ENCODE results near the gene IQCB1.

Gene IQCB1

GRCh38 chr3:121740896-121741295, 94.0 kb downstream of the IQCB1 start:
- no peak for DNase-seq

- no peak for DNase-seq
Measured at GRCh38 chr3:121739902-121740301, 95.0 kb downstream of the IQCB1 start.

GRCh38 chr3:121737644-121738043, 97.2 kb downstream of the IQCB1 start:
- DNase-seq, result no peak

GRCh38 chr3:121736112-121736511, 98.7 kb downstream of the IQCB1 start:
- DNase-seq, result no peak

GRCh38 chr3:121735047-121735696, 99.7 kb downstream of the IQCB1 start:
- no peak for DNase-seq

GRCh38 chr3:121730940-121731687, 103.7 kb downstream of the IQCB1 start:
- no peak for DNase-seq

- DNase-seq, result no peak
Measured at GRCh38 chr3:121724130-121724529, 110.7 kb downstream of the IQCB1 start.

DNA sequence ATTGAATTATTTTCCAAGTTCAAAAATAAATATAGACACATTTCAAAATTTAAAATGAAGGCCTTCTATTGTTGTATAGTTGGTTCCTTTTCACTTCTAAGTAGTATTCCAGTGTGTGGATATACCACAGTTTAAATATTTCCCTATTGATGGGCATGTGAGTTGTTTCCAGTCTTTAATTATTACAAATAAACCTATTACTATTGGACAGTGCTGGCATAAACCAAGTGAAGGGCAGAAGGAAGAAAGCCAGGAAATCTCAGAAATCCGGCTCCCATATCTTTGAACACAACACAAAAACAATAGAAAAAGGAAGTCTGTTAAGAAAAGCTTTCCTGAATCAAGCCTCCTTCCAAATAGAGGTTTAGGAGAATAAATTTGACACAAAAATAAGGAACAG, 111.4 kb downstream of the IQCB1 start:
- no peak for DNase-seq

DNA sequence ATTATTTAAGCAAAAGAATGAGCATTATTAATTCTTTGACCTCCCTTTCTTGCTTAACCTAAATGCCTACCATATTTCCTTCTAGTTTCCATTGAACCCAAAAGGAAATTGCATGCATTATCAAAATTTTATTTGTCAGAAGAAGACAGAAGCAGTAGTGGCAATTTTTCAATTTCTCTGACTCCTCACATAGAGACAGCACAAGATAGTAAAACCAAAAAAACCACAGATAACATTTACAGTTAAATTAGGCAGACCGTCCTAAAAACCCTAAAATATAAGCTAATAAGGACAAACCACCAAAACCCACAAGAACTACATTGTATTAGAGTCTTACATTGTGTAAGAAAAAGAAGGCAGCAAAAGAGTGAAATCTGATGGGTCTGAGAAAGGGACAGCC, 112.4 kb downstream of the IQCB1 start:
- no peak for DNase-seq

GRCh38 chr3:121720163-121720562, 114.7 kb downstream of the IQCB1 start:
- DNase-seq, result no peak

All from NCI-H2029 (cell line).